Measurements from ENCODE around the gene IGHMBP2.

The IGHMBP2 gene

DNA sequence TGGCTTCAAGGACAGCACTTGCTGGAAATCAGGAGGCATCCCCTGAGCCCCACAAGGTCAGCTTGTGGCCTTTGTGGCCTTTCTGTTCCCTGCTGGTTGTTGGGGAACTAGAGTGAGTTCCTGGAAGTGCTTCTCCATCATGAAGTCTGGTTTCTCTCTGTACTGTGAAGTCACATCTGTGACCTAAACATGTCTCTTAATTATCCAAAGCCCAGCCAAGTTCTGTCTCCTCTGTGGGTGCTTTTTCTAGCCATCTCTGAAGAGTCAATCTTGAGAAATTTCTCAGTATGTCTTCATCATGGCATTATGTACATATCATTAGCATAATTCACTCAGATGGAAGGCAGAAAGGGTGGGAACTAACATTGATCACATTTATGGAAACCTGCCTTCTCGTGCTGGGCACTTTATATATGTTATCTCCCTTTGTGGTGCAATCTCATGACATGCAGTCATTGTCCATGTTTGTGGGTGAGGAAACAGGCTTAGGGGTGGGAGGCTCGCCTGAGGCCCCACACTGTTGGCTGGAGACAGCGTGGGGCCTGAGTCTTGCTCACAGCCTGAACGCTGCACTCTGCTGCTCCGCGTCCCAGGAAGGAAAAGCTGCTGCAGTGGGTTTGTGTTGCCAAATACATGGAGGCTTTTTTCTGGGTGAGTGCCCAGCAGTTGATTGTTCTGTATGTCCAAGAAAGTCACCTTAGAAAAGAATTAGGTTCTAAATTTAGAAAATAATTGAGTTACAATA is 24.6 kb downstream of the IGHMBP2 start:
- DNase-seq = no peak

DNA sequence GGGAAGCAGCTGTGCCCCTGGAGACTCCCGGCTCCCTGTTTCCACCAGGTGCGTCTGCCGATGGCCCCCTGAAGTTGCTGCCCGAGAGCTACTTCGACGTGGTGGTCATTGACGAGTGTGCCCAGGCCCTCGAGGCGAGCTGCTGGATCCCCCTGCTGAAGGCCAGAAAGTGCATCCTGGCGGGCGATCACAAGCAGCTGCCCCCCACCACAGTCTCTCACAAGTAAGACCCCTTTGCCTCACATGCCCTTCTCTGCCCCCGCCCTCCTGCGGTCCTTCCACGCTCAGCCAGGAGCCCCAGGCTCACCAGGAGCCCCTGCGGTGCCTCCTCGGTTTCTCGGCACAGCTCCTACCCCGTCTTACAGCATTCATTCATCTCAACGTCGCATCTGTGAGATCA is 25.4 kb downstream of the IGHMBP2 start:
- no peak for DNase-seq

DNA sequence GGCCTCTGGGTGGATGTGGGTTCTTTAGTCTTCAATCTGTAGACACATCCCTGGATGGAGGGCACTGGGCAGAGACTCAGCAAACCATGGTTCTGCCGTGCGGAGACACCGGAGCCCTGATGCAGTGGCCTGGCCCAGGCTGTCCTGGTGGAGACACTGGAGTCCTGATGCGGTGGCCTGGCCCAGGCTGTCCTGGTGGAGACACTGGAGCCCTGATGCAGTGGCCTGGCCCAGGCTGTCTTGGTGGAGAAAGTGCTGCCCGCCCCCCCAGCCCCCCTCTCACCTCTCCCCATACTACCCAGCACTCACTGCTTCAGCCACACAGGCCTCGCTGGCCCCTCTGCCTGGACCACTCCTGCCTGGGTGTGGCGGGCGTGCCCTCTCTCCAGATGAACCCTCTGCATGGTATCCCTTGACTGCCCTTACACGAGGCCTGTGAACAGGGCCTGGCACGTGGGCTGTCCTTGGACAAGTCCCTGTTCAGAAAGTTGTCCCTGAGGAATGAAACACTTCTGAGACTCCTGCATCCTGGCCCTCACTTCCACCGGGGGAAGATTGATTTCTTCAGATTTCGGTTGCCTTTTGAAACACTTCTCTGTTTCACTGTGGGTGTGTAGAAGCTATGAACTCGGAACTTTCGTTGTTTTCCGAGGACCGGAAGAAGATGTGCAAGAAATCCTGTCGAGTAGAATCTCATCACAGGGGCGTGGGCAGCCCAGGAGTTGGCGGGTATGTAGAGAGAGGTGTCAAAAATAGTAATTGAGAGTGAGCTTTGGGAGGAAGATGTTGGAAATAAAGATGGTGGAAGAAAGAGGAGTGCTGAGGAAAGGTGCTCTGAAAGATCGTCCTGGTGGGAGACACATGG is 26.2 kb downstream of the IGHMBP2 start:
- no peak for DNase-seq

DNA sequence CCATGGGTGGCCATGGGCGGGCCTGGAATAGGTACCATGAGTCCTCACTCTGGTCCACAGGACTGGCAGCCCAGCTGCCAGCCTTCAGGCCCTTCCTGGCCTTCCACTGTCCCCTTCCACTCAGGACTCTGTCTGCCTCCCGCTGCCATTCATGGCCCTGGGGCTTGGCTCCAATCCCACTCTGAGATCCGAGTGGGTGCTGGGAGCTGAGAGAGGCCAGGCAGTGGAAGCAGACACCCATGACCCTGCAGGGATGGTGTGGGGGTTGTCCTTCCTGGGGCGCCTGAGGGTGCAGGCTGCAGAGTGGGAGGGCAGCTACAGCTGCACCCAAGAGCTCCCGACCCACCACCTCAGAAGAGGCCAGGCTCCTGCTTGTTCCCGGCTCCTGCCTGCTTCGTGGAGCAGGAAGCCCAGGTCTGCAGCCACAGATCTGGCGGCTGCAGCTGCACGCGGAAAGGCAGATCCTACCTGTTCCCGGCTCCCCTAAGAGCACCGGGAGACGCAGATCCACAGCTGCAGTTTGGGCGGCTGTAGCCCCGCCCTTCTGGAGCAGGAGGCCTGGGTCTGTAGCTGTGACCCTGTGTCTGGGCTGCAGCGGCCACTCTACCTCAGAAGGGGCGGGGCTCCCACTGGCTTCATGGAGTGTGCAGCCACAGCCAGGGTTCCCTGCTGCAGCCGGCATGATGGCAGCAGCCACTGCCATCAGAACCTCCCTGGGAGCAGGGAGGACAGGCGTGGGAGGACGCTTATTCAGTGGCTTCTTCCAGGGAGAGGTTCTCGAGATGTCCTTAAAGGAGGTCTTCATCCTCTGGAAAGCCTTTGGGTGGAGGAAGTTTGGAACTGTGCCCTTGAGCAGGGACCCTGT is 27.5 kb downstream of the IGHMBP2 start:
- no peak for DNase-seq

DNA sequence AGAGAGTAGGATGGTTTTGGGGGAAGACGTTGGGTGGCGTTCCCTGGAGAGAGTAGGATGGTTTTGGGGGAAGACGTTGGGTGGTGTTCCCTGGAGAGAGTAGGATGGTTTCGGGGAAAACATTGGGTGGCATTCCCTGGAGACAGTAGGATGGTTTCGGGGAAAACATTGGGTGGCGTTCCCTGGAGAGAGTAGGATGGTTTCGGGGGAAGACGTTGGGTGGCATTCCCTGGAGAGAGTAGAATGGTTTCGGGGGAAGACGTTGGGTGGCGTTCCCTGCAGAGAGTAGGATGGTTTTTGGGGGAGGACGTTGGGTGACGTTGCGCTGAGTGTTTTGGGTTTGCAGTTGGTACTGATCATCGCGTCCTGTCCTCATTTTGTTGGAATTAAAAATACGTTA is 28.2 kb downstream of the IGHMBP2 start:
- DNase-seq = no peak

DNA sequence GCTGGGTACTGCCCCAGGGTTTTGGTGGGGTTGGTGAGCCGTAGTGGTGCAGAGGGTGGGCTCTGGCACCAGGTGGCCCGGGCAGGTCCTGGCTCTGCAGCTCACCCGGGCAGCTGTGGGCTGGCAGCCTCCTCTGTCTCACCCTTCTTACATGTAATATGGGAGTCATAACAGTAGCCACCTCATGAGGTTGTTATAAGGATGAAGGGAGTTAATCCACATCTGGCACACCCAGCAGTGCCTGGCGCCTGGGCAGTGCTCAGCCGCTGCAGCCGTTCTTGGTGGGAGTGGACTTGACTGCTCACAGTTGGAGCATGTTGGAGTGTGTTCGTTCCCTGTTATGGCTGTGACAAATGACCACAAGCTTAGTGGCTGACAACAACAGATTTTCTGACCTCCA is 28.7 kb downstream of the IGHMBP2 start:
- no peak for DNase-seq

DNA sequence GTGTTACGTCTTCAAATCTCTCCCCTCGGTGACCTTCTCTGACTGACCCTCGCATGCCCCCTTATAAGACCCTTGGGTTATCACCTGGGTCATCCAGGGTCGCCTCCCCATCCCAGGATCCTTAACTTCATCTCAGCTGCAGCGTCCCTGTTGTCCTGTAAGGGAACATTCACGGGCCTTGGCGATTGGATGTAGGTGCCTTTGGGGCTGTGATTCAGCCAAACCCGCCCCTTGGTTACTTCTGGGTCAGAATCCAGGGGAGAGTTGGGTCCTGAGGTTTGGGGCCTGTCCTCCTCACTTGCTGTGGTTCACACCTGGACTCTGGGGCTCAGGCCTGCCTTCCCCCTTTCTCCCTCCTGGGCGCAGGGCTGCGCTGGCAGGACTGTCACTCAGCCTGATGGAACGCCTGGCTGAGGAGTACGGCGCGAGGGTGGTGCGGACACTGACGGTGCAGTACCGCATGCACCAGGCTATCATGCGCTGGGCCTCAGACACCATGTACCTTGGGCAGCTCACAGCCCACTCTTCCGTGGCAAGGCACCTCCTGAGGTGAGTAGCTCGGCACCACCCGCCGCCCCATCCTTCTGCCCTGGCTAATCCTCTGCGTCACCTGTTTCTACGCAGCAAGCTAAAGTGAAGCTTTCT is 29.4 kb downstream of the IGHMBP2 start:
- DNase-seq = no peak

DNA sequence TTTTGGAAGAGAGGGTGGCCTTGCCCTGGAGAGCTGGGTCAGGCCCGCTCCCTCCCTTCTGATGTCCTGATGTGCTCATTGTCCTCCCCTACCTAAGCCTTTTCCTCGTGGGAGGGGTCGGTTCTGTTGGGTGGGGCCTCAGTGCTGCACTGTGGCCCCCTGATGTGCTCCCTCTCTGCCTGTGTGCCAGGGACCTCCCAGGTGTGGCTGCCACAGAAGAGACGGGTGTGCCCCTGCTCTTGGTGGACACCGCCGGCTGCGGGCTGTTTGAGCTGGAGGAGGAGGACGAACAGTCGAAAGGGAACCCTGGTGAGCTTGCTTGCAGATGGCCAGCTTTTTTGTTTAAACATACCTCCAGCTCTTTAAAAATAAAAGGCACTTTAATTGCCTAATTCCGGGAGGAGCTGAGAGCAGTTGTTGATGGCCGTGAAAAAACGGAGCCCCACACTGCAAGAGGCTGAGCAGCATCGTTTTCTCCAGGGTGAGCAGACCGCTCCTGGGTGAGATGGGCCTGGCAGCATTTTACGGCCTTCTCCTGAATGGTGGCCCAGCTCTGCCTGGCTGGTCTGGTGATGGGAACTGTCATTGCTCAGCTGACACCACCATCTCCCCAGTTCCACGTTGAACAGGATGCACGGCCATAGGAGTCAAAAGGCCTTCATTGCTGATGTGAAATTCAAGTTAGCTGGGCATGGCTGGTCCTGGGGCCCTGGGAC is 30.1 kb downstream of the IGHMBP2 start:
- DNase-seq = no peak

DNA sequence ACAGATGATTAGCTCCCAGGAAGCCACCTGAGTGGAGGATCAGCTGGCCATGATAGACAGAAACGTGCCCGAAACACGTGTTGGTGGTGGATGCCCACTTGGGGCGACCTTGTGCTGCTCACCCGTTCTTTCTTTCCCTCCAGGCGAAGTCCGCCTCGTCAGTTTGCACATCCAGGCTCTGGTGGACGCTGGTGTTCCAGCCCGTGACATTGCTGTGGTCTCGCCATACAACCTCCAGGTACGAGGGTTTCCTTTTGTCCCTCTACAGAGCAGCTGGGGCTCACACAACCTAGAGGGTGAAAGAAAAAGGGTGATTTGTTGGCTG is 30.6 kb downstream of the IGHMBP2 start:
- no peak for DNase-seq

DNA sequence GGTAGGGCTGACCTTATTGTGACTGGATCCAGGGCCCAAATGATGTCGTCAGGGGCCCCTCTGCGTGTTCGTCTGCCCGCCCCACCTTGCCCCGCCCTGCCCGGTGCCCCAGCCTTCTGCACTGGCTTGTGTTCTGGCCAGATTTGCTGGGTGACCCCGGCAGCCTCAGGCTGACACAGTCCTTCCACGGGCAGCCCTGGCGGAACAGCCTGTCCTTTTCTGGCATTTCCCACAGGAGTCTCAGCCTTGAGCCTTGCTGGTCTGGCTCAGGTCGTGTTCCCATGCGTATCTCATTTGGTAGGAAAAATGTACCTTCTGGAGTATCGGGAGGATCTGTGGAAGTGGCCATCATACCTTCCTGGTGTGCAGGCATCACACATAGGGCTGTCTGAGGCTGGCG is 31.0 kb downstream of the IGHMBP2 start:
- no peak for DNase-seq

DNA sequence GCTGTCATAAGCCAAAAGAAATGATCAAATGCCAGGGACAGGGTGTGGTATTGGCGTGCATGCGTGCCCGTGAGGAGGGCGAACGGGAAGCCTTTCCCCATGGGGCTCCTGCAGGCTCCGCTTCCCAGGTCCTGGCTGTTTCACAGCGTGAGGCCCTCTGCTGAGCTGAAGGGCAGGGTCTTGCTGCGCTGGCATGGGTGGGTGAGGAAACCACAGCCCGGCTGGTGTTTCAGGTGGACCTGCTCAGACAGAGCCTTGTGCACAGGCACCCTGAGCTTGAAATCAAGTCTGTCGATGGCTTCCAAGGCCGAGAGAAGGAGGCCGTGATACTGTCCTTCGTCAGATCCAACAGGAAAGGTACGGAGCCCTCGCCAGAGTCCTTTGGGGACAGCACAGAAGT is 31.4 kb downstream of the IGHMBP2 start:
- DNase-seq = no peak

DNA sequence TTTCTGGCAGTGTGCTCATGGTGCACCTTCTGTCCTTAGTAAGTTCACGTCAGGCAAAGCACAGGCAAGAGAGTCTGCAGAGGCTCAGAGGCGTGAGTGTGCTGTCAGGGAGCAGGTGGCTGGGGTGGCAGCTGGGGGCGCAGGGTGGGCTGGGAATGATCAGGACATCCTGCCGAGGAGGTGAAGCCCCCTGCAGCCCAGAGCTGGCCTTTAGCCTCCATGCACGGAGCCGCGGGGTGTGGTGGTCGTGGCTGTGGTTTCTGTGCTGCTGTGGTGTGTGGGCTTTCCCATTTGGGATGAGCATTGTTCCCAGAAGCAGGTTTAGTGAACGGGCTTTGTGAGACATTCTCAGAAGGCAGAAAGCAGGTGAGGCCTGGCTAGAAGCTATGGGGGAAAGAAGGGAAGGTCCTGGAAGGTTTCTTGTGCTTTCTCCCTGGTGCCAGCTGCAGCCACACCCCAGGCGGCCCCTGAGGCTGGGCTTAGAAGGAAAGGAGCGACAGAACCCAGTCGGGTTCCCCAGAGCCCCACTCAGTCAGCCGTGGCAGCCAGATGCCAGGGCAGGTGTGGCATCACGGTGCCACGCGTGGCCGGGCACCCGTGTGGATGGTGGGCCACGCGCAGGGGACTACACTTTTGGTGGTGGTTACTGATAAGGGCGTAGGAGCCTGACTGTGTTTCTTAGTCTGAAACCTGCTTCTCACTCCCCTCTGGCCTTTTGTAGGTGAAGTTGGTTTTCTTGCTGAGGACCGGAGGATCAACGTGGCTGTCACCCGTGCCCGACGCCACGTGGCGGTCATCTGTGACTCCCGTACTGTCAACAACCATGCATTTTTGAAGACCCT is 32.0 kb downstream of the IGHMBP2 start:
- DNase-seq = no peak

DNA sequence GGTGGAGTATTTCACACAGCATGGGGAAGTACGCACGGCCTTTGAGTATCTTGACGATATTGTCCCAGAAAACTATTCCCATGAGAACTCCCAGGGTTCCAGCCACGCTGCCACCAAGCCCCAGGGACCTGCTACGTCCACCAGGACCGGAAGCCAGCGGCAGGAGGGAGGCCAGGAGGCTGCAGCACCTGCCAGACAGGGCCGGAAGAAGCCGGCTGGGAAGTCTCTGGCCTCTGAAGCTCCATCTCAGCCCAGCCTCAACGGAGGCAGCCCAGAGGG is 32.6 kb downstream of the IGHMBP2 start:
- DNase-seq = no peak

DNA sequence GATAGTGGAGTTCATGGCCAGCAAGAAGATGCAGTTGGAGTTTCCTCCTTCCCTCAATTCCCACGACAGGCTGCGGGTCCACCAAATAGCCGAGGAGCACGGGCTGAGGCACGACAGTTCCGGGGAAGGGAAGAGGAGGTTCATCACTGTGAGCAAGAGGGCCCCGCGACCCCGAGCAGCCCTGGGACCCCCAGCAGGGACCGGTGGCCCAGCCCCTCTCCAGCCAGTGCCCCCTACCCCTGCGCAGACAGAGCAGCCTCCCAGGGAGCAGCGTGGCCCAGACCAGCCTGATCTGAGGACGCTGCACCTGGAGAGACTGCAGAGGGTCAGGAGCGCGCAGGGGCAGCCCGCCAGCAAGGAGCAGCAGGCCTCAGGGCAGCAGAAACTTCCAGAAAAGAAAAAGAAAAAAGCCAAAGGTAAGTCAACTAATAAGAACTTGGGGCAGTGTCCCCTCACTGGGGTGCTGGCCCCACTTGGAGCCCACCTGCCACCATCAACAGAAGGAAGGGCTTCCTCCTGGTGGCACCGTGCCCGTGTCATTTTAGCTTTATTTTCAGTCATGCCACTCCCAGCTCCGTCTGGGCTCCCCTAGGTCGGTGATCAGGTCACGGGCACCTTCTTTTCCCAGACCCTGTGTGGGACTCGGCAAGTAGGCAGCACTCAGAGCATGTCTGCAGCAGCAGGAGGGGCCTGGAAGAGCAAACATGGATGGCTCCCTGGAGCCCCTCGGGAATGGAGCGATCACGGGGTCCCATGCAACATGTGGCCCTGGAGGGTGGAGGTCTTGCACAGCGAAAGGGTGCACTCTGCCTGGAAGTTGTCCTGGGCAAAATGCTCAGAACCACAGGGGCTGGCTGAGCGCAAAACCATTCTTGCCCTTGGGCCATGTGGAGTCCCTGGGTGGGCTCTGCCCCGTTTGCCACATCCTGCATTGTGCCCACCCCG is 33.3 kb downstream of the IGHMBP2 start:
- DNase-seq = no peak

DNA sequence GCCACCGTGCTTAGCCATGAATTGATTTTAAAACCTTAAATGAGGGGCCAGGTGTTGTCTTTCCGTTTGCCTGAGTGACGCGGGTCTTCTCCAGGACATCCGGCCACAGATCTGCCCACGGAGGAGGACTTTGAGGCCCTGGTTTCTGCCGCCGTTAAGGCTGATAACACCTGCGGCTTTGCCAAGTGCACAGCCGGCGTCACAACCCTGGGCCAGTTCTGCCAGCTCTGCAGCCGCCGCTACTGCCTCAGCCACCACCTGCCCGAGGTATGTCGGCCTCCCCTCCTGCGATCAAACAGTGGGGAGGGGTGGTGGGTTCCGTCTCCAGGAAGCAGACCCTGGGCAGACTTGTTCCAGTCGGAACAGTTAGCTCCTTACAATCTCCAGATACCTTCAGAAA is 34.4 kb downstream of the IGHMBP2 start:
- no peak for DNase-seq

DNA sequence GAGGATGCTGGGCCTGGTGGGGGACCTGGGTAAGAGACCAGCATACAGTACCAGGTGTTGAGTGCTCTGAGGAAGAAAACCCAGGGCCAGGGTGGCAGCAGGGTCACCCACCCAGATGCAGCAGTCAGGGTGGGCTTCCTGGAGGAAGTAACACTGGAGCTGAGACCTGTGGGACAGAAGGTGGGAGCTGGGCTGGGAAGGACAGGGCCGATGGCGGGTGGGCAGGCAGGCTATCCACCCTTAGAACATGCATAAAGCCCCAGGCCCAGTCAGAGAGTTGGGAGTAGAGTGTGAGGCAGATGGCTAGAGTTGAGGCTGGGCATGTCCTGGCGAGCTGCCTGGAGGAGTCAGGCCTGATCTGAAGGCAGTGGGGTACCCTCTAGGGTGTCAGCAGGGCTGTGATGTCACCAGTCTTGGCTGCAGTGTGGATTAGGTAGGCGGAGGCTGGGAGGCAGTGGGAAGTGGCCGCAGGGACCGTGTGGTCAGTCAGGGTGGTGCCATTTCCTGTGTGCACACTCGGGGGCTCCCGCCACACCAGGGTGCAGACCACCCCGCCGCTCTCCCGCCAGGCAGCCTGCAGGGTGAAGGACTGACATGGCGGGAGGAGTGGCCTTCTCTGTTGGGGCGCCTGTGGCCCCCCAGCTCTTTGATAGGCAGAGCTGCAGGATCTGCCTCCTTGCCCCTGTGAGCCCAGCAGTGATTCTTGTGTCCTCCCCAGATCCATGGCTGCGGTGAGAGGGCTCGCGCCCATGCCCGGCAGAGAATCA is 35.3 kb downstream of the IGHMBP2 start:
- no peak for DNase-seq

DNA sequence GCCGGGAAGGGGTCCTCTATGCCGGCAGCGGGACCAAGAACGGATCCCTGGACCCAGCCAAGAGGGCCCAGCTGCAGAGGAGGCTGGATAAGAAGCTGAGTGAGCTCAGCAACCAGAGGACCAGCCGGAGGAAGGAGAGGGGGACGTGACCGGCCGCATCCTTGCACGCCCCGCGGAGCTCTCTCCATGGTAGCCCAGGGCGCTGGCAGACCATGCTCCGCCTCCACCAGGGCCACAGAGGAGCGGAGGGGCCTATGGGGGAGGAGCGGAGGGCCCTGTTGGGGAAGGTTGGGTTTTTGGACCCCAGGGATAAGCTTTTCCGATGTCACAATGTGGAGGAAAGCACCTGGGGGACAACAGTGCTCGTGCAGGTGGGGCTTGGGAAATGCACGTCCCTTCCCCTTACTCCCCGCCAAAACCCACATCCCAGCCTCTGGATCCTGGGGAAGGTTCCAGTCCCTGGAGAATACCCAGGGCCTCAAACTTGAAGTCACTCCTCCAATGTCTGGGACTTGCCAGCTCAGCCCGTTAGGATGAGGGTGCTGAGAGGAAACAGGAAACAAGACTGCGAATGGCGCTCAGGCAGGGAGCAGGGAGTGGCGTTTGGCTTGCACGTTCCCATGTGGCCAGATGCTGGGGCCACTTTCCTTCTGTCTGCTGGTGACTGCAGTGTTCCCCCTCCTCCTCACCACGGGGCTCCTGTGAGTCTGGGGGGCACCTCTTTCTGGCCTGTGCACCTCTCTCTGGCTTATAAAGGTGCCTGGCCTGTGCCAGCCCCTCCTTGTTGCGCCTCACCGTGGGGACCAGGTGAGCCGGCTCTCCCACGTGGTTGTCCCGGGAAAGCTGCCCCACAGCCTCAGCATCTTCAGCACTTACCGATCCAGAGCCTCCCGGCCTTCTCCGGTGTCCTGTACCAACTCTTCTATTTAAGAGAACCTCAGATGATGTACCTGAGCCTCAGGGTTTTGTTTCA is 36.2 kb downstream of the IGHMBP2 start:
- DNase-seq = no peak

DNA sequence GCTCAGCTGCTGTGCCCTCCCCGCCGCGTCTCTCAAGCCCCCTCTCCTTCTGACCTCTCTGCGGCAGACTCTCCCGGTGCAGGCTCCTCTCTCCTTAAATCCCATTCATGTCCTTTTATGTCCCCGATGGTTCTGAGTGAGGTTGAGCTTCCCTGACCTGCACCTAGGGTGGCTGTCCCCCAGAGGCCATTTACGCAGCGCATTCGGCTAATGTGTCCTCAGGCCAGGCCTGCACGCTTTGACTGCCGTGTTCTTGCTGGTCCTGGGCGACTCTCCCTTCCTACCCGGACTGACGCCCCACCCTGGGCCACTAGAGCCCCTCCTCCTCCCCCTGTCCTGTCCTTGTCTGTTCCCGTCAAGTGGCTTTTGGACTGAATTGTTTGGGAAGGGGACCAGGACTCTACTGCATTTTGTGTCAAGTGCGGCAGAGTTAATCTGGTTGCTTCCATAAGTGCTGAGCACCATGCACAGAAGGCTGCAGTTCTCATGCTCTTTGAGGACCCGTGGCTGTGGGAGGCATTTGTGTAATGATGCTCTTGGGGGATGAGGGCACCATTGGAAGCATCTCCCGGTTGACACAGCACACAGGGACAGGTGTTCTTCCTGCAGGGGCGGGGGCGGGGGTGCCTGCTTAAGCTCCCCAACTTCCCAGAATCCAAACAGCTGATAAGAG is 37.1 kb downstream of the IGHMBP2 start:
- DNase-seq = no peak
